Vein endothelial cell (primary cell): ENCODE results near the gene HTR1E. TPM values are rescaled to one million over a fixed set of nuclear protein-coding genes. Genes with fewer than 3 reads are reported as not detected.

Source experiments
- small RNA-seq: library from RNA; depleted of rRNA; stranded (forward); fragments of <200 nt; gene quantifications from one replicate; pipeline ENCODE3, GENCODE V24; 2012
- total RNA-seq: library from RNA; depleted of rRNA; stranded (reverse); fragments of >200 nt; gene quantifications from 2 replicates; pipeline ENCODE4 v1.2.3, GENCODE V29; 2012

The HTR1E gene
- total RNA-seq: not detected in 2 replicates

GRCh38 chr6:86937219-86938079, at the start of gene HTR1E:
Gene HTR1E (plus strand): TSS chr6:86937528. CDS start chr6:87015335, 77,807 bp downstream.

Small RNAs within 50 kb of the gene (small RNA-seq; reads per million reads assigned to genes)
- gene AL157777.2: not detected
- gene MTHFD2P2: not detected

Other genes with a start within 250 kb of the HTR1E start
- gene CGA, start 157.6 kb downstream of the HTR1E start, total RNA-seq: not detected in 2 replicates
- 28.1 and 35.9 TPM in 2 replicates for gene ZNF292, start 218.0 kb downstream of the HTR1E start, total RNA-seq